ENCODE measurements around the gene MEIS1. TPM values are rescaled to one million over a fixed set of nuclear protein-coding genes. Genes with fewer than 3 reads are reported as not detected.

Gene MEIS1
- total RNA-seq, 1 experiment from 2014 or later = 0.66 TPM

- Histone ChIP-seq H3K18ac (ENCODE audit: insufficient read length, low read depth, low read length) (no peak overlapping the region), H4K20me1 (ENCODE audit: control insufficient read depth, insufficient read depth, insufficient read length) (no peaks in the 10 kb centered on the region), H2AFZ (ENCODE audit: low read length) (no peak overlapping the region), H3K23me2 (ENCODE audit: insufficient read length, low read depth, low read length, poor library complexity, severe bottlenecking) (no peaks in the 10 kb centered on the region), H2AK5ac (ENCODE audit: insufficient read length, low read length) (no peak overlapping the region), H4K5ac (ENCODE audit: insufficient read length, low read depth, low read length) (no peak overlapping the region), H4K91ac (ENCODE audit: insufficient read length, low read depth, low read length) (no peak overlapping the region), H3K4me1 (ENCODE audit: insufficient read depth, low read length) (peaks cover 3% of the 10 kb centered on the region; the same call in 1 of the 2 replicates), H3K9ac (ENCODE audit: extremely low read depth, insufficient read length, low read length) (no peak overlapping the region), H3K23ac (ENCODE audit: insufficient read length, low read depth, low read length) (no peak overlapping the region), H2BK120ac (ENCODE audit: low read depth, low read length, poor library complexity, severe bottlenecking) (no peak overlapping the region), H3K79me1 (ENCODE audit: insufficient read depth, low read depth, low read length, poor library complexity, severe bottlenecking) (no peaks in the 10 kb centered on the region), H3K27me3 (ENCODE audit: insufficient read depth, low read length) (no peaks in the 10 kb centered on the region), H2BK12ac (ENCODE audit: insufficient read length, low read depth, low read length) (no peak overlapping the region), H4K8ac (replicated peaks; ENCODE audit: insufficient read length, low read depth, low read length) (no peak overlapping the region), H3T11ph (ENCODE audit: low read length) (no peak overlapping the region), H3K56ac (ENCODE audit: insufficient read length, low read depth, low read length) (no peak overlapping the region), H3K9me3 (ENCODE audit: control insufficient read depth, low read depth, low read length) (no peaks in the 10 kb centered on the region), H2BK20ac (ENCODE audit: low read depth, low read length, poor library complexity, severe bottlenecking) (no peak overlapping the region), H2BK15ac (ENCODE audit: low read depth, low read length) (no peak overlapping the region), H3K14ac (ENCODE audit: insufficient read depth, low read length) (no peak overlapping the region), H3K27ac (ENCODE audit: insufficient read length, low read depth, low read length) (no peak overlapping the region), H2BK5ac (ENCODE audit: insufficient read length, low read length) (no peak overlapping the region), H3K79me2 (ENCODE audit: insufficient read depth, low read length) (no peaks in the 10 kb centered on the region), H3K4me2 (ENCODE audit: insufficient read depth, insufficient read length, low read length) (no peak overlapping the region), H3K4ac (ENCODE audit: low read depth, low read length) (no peak overlapping the region)
- Mint-ChIP-seq H3K4me3 (no peak overlapping the region), H3K4me1 (peaks cover 18 to 25% of the 10 kb centered on the region in 2 experiments), H3K36me3 (ENCODE audit: insufficient read depth in 1 of 3, low read depth in 3 of 3) (no peaks in the 10 kb centered on the region), H3K27me3 (ENCODE audit: low read depth) (peaks cover 4% of the 10 kb centered on the region), H3K9me3 (no peaks in the 10 kb centered on the region), H3K27ac (no peak overlapping the region)
- DNase-seq = no peak
- WGBS (ENCODE audit: extremely low coverage, insufficient read length, low lambda C conversion rate) = no CpG with 5 or more reads among the region's 1 CpG
- no peak for TF ChIP-seq CTCF (conservative IDR thresholded peaks at IDR 0.05)
Measured at GRCh38 chr2:66563473-66563872, 128.5 kb downstream of the MEIS1 start.

Data from H9 (cell line).